ENCODE data around the gene PLXND1.
"Not testable (repeated sequence)": the region's sequence is repeated elsewhere in the genome, so short reads cannot be mapped to it uniquely, and the experiment has no call there.

PLXND1 gene

DNA sequence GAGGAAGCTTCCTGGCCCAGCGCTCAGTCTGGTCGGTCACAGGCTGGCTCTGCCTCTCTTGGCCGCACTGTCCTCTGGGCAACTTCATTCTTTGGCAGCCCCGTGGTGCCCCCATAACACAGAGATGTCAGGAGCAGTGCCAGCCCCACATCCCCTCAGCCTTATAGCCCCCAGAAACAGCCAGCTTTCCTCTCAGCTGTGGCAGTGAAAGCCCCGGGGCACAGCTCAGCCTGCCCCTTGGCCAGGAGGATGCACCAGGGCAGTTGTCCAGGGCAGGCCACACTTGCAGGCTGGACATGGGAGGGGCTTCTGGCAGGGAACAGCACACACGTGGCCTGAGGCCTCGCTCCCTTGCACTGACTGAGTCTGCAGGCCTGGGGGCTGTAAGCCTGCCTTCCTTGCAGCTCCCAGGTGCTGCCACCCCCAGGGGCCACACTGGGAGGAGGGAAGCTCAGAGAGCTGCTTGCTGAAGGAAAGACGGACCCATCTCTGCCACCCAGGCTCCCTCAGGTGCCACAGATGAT is 88.4 kb downstream of the PLXND1 start:
- no peak overlapping the region for H3K27ac ChIP-seq (replicated peaks)
- TF ChIP-seq GABPA (IDR thresholded peaks at IDR 0.05; ENCODE audit: low read depth), result no peak
- TF ChIP-seq, protein P1, sequence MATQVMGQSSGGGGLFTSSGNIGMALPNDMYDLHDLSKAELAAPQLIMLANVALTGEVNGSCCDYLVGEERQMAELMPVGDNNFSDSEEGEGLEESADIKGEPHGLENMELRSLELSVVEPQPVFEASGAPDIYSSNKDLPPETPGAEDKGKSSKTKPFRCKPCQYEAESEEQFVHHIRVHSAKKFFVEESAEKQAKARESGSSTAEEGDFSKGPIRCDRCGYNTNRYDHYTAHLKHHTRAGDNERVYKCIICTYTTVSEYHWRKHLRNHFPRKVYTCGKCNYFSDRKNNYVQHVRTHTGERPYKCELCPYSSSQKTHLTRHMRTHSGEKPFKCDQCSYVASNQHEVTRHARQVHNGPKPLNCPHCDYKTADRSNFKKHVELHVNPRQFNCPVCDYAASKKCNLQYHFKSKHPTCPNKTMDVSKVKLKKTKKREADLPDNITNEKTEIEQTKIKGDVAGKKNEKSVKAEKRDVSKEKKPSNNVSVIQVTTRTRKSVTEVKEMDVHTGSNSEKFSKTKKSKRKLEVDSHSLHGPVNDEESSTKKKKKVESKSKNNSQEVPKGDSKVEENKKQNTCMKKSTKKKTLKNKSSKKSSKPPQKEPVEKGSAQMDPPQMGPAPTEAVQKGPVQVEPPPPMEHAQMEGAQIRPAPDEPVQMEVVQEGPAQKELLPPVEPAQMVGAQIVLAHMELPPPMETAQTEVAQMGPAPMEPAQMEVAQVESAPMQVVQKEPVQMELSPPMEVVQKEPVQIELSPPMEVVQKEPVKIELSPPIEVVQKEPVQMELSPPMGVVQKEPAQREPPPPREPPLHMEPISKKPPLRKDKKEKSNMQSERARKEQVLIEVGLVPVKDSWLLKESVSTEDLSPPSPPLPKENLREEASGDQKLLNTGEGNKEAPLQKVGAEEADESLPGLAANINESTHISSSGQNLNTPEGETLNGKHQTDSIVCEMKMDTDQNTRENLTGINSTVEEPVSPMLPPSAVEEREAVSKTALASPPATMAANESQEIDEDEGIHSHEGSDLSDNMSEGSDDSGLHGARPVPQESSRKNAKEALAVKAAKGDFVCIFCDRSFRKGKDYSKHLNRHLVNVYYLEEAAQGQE (IDR thresholded peaks at IDR 0.05; ENCODE audit: insufficient replicate concordance, low read depth), result no peak
- TF ChIP-seq POLR2AphosphoS5 (IDR thresholded peaks at IDR 0.05; ENCODE audit: low read depth), result no peak
- TF ChIP-seq, protein P2, sequence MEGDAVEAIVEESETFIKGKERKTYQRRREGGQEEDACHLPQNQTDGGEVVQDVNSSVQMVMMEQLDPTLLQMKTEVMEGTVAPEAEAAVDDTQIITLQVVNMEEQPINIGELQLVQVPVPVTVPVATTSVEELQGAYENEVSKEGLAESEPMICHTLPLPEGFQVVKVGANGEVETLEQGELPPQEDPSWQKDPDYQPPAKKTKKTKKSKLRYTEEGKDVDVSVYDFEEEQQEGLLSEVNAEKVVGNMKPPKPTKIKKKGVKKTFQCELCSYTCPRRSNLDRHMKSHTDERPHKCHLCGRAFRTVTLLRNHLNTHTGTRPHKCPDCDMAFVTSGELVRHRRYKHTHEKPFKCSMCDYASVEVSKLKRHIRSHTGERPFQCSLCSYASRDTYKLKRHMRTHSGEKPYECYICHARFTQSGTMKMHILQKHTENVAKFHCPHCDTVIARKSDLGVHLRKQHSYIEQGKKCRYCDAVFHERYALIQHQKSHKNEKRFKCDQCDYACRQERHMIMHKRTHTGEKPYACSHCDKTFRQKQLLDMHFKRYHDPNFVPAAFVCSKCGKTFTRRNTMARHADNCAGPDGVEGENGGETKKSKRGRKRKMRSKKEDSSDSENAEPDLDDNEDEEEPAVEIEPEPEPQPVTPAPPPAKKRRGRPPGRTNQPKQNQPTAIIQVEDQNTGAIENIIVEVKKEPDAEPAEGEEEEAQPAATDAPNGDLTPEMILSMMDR (IDR thresholded peaks at IDR 0.05; ENCODE audit: insufficient read depth, low read length), result no peak
- TF ChIP-seq SPI1 (IDR thresholded peaks at IDR 0.05; ENCODE audit: borderline replicate concordance, low read depth), result no peak
- H3K27me3 ChIP-seq (ENCODE audit: insufficient read depth, poor library complexity, severe bottlenecking), result no peaks in the 10 kb centered on the region
- no peak for DNase-seq (ENCODE audit: low read depth in 1 of 2, low spot score in 1 of 2)
- no peak overlapping the region for H3K4me3 ChIP-seq (replicated peaks; ENCODE audit: insufficient read depth, low read length)

- Histone ChIP-seq H3K27ac (replicated peaks) (no peak overlapping the region), H3K27me3 (ENCODE audit: insufficient read depth, poor library complexity, severe bottlenecking) (no peaks in the 10 kb centered on the region), H3K4me3 (replicated peaks; ENCODE audit: insufficient read depth, low read length) (no peak overlapping the region)
- no peak for TF ChIP-seq GABPA (IDR thresholded peaks at IDR 0.05; ENCODE audit: low read depth)
- TF ChIP-seq POLR2AphosphoS5 (IDR thresholded peaks at IDR 0.05; ENCODE audit: low read depth), result no peak
- TF ChIP-seq SPI1 (IDR thresholded peaks at IDR 0.05; ENCODE audit: borderline replicate concordance, low read depth), result no peak
- no peak for DNase-seq (ENCODE audit: low read depth in 1 of 2, low spot score in 1 of 2)
Observed at GRCh38 chr3:129517516-129517915, 89.0 kb downstream of the PLXND1 start.

DNA sequence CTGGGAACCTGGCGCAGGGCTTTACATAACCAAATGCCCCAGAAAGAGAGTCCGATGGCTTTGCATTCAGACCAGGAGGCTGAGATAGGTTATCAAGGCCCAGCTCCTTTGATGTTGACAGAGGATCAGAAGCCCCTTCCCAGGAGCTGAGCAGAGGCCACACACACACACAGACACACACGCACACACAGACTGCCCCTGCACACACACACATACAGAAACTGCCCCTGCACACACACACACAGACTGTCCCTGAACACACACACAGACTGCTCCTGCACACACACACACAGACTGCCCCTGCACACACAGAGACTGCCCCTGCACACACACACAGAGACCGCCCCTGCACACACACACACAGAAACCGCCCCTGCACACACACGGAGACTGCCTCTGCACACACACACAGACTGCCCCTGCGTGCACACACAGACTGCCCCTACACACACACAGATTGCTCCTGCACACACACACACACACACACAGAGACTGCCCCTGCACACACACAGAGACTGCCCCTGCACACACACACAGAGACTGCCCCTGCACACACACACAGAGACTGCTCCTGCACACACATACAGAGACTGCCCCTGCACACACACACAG is 90.5 kb downstream of the PLXND1 start:
- not testable (repeated sequence) for H3K4me3 ChIP-seq (replicated peaks; ENCODE audit: insufficient read depth, low read length); H3K27ac ChIP-seq (replicated peaks); DNase-seq (ENCODE audit: low read depth in 1 of 2, low spot score in 1 of 2); H3K27me3 ChIP-seq (ENCODE audit: insufficient read depth, poor library complexity, severe bottlenecking)

DNA sequence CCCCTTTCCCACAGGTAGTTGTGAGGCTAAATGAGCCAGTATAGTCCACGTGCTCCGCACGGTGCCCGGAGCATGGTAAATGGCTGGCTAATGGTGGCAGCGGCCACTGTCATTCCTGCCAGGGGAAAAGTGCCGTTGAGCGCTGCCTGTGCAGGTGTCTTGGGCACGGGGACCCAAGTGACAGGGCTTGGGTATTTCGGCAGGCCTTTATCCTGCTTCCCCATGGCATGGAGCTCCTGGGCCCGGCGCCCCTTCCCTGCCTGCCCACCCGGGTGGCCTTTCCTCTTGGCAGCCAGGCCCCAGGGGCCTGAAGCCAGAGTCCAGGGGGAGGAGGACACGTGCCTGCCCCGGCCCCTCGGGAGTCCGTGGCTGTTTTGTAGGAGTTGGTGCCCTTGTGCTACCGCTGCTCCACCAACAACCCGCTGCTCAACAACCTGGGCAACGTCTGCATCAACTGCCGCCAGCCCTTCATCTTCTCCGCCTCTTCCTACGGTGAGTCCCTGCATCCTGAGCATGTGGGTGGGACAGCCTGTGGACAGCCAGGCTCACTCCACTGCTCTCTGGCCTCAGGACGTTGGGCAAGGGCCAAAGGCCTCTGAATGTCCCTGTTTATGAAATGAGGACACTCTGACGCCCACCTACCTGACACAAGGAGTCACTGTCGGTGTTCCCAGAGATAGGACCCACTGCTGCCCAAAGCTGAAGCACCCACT is 91.2 kb downstream of the PLXND1 start:
- not testable (repeated sequence) for H3K4me3 ChIP-seq (replicated peaks; ENCODE audit: insufficient read depth, low read length); H3K27ac ChIP-seq (replicated peaks); H3K27me3 ChIP-seq (ENCODE audit: insufficient read depth, poor library complexity, severe bottlenecking); DNase-seq (ENCODE audit: low read depth in 1 of 2, low spot score in 1 of 2)

DNA sequence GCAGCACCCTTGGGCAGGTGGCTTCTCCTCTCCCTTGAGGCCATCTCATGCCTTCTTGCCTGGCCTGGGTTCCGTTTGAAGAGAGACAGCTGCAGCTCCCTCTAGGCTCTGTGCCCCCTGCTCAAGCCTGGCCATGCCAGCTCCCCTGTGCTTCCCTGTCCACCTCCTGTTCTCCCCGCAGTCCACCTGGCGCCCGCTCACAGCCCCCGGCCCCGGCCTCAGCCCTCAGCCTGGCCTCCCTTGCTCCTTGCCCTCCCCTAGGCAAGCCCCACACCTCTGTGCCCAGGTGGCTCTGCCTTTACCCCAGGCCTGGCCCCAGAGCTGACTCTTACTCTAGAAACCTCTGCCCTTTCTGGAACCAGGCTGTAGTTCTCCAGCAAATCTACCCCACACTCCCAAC is 91.9 kb downstream of the PLXND1 start:
- H3K4me3 ChIP-seq (replicated peaks; ENCODE audit: insufficient read depth, low read length), result no peak overlapping the region
- TF ChIP-seq, protein P1 (IDR thresholded peaks at IDR 0.05; ENCODE audit: insufficient replicate concordance, low read depth), result no peak
- TF ChIP-seq, protein P2 (IDR thresholded peaks at IDR 0.05; ENCODE audit: insufficient read depth, low read length), result no peak
- TF ChIP-seq POLR2AphosphoS5 (IDR thresholded peaks at IDR 0.05; ENCODE audit: low read depth), result no peak
- TF ChIP-seq SPI1 (IDR thresholded peaks at IDR 0.05; ENCODE audit: borderline replicate concordance, low read depth), result no peak
- TF ChIP-seq GABPA (IDR thresholded peaks at IDR 0.05; ENCODE audit: low read depth), result no peak
- no peaks in the 10 kb centered on the region for H3K27me3 ChIP-seq (ENCODE audit: insufficient read depth, poor library complexity, severe bottlenecking)
- H3K27ac ChIP-seq (replicated peaks), result no peak overlapping the region
- no peak for DNase-seq (ENCODE audit: low read depth in 1 of 2, low spot score in 1 of 2)
